K562 (cell line): Measurements from ENCODE around the gene JSRP1.
A peak's percentile ranks its signal among the peaks of the same experiment; 100 is the strongest.

ENCODE experiments used
- ATF3 ChIP-seq, 2 experiments: fragments of 450-650 bp in 1 of 2; sonication (generic) in 1 of 2; formaldehyde crosslinking in 1 of 2; IDR thresholded peaks in 1 of 2; conservative IDR thresholded peaks in 1 of 2; 2 replicates each; pipeline versions ENCODE4 v1.6.1 to v1.8.1; 2016 to 2023; ENCODE audit warnings: mild to moderate bottlenecking in 2 of 2, moderate library complexity in 2 of 2, inconsistent platforms in 1 of 2, missing genetic modification reagents in 1 of 2
- CC2D1A ChIP-seq: fragments of 450-650 bp; IDR thresholded peaks from 2 replicates; pipeline ENCODE4 v1.6.1; 2017; ENCODE audit warnings: mild to moderate bottlenecking
- CTCF ChIP-seq, 3 experiments: IDR thresholded peaks in 2 of 3; conservative IDR thresholded peaks in 1 of 3; 2 replicates each; pipeline ENCODE4 v1.5.1; 2011 to 2012; ENCODE audit warnings: low read length in 3 of 3, mild to moderate bottlenecking in 3 of 3, control low read depth in 2 of 3, improper control_type of control experiment in 1 of 3, inconsistent platforms in 1 of 3, low read depth in 1 of 3, mixed read lengths in 1 of 3, moderate library complexity in 1 of 3; ENCODE audit not compliant: insufficient read depth in 2 of 3
- JUND ChIP-seq, 2 experiments: IDR thresholded peaks; 2 replicates in 1 of 2; 3 replicates in 1 of 2; pipeline ENCODE4 v1.6.1; 2011; ENCODE audit warnings: borderline replicate concordance in 2 of 2, low read depth in 2 of 2, low read length in 2 of 2, improper control_type of control experiment in 1 of 2, missing biosample characterization in 1 of 2, missing genetic modification characterization in 1 of 2, missing genetic modification reagents in 1 of 2
- KLF13 ChIP-seq: fragments of 450-650 bp; IDR thresholded peaks from 2 replicates; pipeline ENCODE4 v1.6.1; 2016; ENCODE audit warnings: missing genetic modification characterization, low read depth, mild to moderate bottlenecking, missing compliant biosample characterization, moderate library complexity, borderline replicate concordance
- MAX ChIP-seq: sonication (generic); formaldehyde crosslinking; IDR thresholded peaks from 2 replicates; pipeline ENCODE4 v1.9.0; 2022; ENCODE audit warnings: mild to moderate bottlenecking, missing genetic modification reagents
- RBBP5 ChIP-seq: fragments of 200-600 bp; sonication (generic); IDR thresholded peaks from 2 replicates; pipeline ENCODE4 v1.6.1; 2012; ENCODE audit warnings: borderline replicate concordance, mild to moderate bottlenecking, low read length, control low read depth, inconsistent platforms; ENCODE audit not compliant: insufficient read depth, poor library complexity, severe bottlenecking
- SLC30A9 ChIP-seq: fragments of 250-450 bp; sonication (Bioruptor Pico); IDR thresholded peaks from 2 replicates; pipeline ENCODE4 v1.8.0; 2022; ENCODE audit warnings: mild to moderate bottlenecking, moderate library complexity
- SMARCC2 ChIP-seq: fragments of 450-650 bp; IDR thresholded peaks from 2 replicates; pipeline ENCODE4 v1.6.1; 2017; ENCODE audit warnings: antibody characterized with exemption, moderate library complexity, mild to moderate bottlenecking, low read depth
- SMC3 ChIP-seq: conservative IDR thresholded peaks from 2 replicates; pipeline ENCODE4 v1.6.1; 2011; ENCODE audit warnings: low read depth, low read length, improper control_type of control experiment; ENCODE audit not compliant: insufficient read depth
- SP1 ChIP-seq: sonication (generic); formaldehyde crosslinking; IDR thresholded peaks from 2 replicates; pipeline ENCODE4 v1.8.1; 2022; ENCODE audit warnings: mild to moderate bottlenecking, missing genetic modification reagents
- ZFP36 ChIP-seq: fragments of 150-350 bp; IDR thresholded peaks from 2 replicates; pipeline ENCODE4 v1.6.1; 2018; ENCODE audit warnings: low read length, low read depth; ENCODE audit not compliant: partially characterized antibody
- ZNF639 ChIP-seq, 2 experiments: fragments of 200-800 bp in 1 of 2; sonication (Bioruptor generic) in 1 of 2; sonication (generic) in 1 of 2; formaldehyde crosslinking in 1 of 2; IDR thresholded peaks in 1 of 2; conservative IDR thresholded peaks in 1 of 2; 2 replicates each; pipeline versions ENCODE4 v1.5.0 to v1.6.1; 2016 to 2020; ENCODE audit warnings: missing compliant biosample characterization in 1 of 2, missing genetic modification characterization in 1 of 2, missing genetic modification reagents in 1 of 2
- ZNF830 ChIP-seq: fragments of 250-450 bp; sonication (Bioruptor Pico); IDR thresholded peaks from 2 replicates; pipeline ENCODE4 v1.5.0; 2021; ENCODE audit warnings: mild to moderate bottlenecking

GRCh38 chr19:2305452-2306280, 49.4 kb upstream of the JSRP1 start:
- TF ChIP-seq SLC30A9 (CRISPR knock-in tag) (no peak), ZNF830 (CRISPR knock-in tag) (no peak), CTCF (IDR thresholded peaks at IDR 0.05 in 2 of 3, conservative IDR thresholded peaks at IDR 0.05 in 1 of 3; ENCODE audit: insufficient read depth in 2 of 3, low read depth in 1 of 3, low read length in 3 of 3) (no peak), RBBP5 (no peak), ATF3 (IDR thresholded peaks at IDR 0.05) (no peak), ATF3 (CRISPR knock-in tag; conservative IDR thresholded peaks at IDR 0.05) (no peak), MAX (no peak), CC2D1A (no peak), ZNF639 (CRISPR knock-in tag; conservative IDR thresholded peaks at IDR 0.05 in 1 of 2, IDR thresholded peaks at IDR 0.05 in 1 of 2) (no peak), KLF13 (no peak), ZFP36 (peak; percentile 5), SMC3 (no peak), JUND (IDR thresholded peaks at IDR 0.05; ENCODE audit: borderline replicate concordance, low read depth, low read length) (no peak), JUND (tag; IDR thresholded peaks at IDR 0.05; ENCODE audit: borderline replicate concordance, low read depth, low read length) (no peak), SP1 (CRISPR knock-in tag) (no peak), SMARCC2 (no peak)
